Pancreas (tissue), 10 donors: Measurements from ENCODE around the gene PLEKHA5. TPM values are rescaled to one million over a fixed set of nuclear protein-coding genes. Genes with fewer than 3 reads are reported as not detected.
"Not testable (repeated sequence)": the region's sequence is repeated elsewhere in the genome, so short reads cannot be mapped to it uniquely, and the experiment has no call there.

Experiments used
- ATAC-seq, 4 donors: fragments of 200-7000 bp; cut with Tn5 transposase; one replicate each; pipeline versions ENCODE4 v1.8.0 to v1.9.1; 2020; ENCODE audit warnings: mild to moderate bottlenecking in 4 of 4, moderate library complexity in 4 of 4
- DNase-seq, 6 donors: peaks; one replicate each; pipeline ENCODE4 v3.0.0-alpha.2; 2020
- FAIRE-seq: peaks from 2 replicates; lab custom pipeline; 2012; peaks lifted over from hg19 to GRCh38; lab: Jason Lieb, UNC
- H3K27ac ChIP-seq, 4 donors: fragments of 200-600 bp; sonication (generic); 1 replicate in 3 of 4; 2 replicates in 1 of 4; pipeline versions ENCODE4 v1.5.0 to v1.8.0; 2020
- H3K27me3 ChIP-seq, 4 donors: fragments of 200-600 bp; one replicate each; pipeline ENCODE4 v1.8.0; 2021
- H3K36me3 ChIP-seq, 3 donors: fragments of 200-600 bp; sonication (generic) in 1 of 3; one replicate each; pipeline versions ENCODE4 v1.5.0 to v1.8.0; 2020 to 2021
- H3K4me1 ChIP-seq, 3 donors: fragments of 200-600 bp; one replicate each; pipeline ENCODE4 v1.8.0; 2021
- H3K4me3 ChIP-seq, 4 donors: fragments of 200-600 bp; sonication (generic) in 2 of 4; one replicate each; pipeline versions ENCODE4 v1.5.0 to v1.8.0; 2020 to 2021
- H3K9me3 ChIP-seq, 4 donors: fragments of 200-600 bp; one replicate each; pipeline ENCODE4 v1.8.0; 2021
- WGBS, 2 donors: extraction: QIAGEN DNeasy Blood & Tissue Kit; methylation state at CpG; one replicate each; pipeline ENCODE4 v1.1.7; 2013; 5-methylcytosine and 5-hydroxymethylcytosine counted together
- intact Hi-C, 3 donors: fragments of 100-400 bp; cut with DNase I; formaldehyde crosslinking; loops; one replicate each; pipeline versions ENCODE4 v1.11.1 to v1.14.2; 2022
- polyA plus RNA-seq, 2 donors: library from polyadenylated mRNA; stranded (reverse); fragments of 200-250 nt; gene quantifications; one replicate each; pipeline ENCODE4 v1.2.3, GENCODE V29; 2013
- total RNA-seq, 6 donors: library from RNA; stranded (reverse); fragmentation: NEBNext Ultra II Directional in 4 of 6; extraction: Animal tissue kit (Norgen Biotek cat#: 25700) in 4 of 6; gene quantifications; one replicate each; pipeline versions ENCODE4 v1.2.1 to v1.2.4, GENCODE V29; 2021 to 2023
- TF ChIP-seq, protein P1 (sequence below), 4 donors: fragments of 200-600 bp; sonication (generic) in 3 of 4; IDR thresholded peaks; one replicate each; pipeline versions ENCODE4 v1.5.0 to v1.8.0; 2021; ENCODE audit warnings: antibody characterized with exemption in 4 of 4
- donor health status: healthy with polysubstance abuse.
- donor health status: DM: no; HTN: no; CAD: no; lungs with moderate emphysema.
- donor health status: DM: no; HTN: no; CAD: no.
- donor health status: control.
- donor health status: control.
- donor health status: Bipolar disorder and iron deficiency.
- donor health status: DM: yes; HTN: yes; CAD: no.
- donor health status: DM: no; HTN: no; CAD: no.
- donor health status: DM: no; HTN: no; CAD: no.
- donor health status: DM: yes; HTN: yes; CAD: no.

PLEKHA5 gene
- total and polyA plus RNA-seq, 8 donors = 10.3 to 26.4 (median 17.5) TPM

- DNase-seq (no peak), ATAC-seq (no peak), FAIRE-seq (no peak)
- Histone ChIP-seq H3K4me3 (no peak overlapping the region), H3K36me3 (peaks cover 0 to 11% (median 0%) of the 10 kb centered on the region in 3 donors), H3K27me3 (no peaks in the 10 kb centered on the region), H3K4me1 (peaks cover 0 to 4% (median 0%) of the 10 kb centered on the region in 3 donors), H3K9me3 (no peaks in the 10 kb centered on the region), H3K27ac (no peak overlapping the region)
- 97% methylated on average over 10 of the region's 10 CpGs for WGBS, 2 donors
- intact Hi-C loops = no loop called here
- TF ChIP-seq, protein P1, sequence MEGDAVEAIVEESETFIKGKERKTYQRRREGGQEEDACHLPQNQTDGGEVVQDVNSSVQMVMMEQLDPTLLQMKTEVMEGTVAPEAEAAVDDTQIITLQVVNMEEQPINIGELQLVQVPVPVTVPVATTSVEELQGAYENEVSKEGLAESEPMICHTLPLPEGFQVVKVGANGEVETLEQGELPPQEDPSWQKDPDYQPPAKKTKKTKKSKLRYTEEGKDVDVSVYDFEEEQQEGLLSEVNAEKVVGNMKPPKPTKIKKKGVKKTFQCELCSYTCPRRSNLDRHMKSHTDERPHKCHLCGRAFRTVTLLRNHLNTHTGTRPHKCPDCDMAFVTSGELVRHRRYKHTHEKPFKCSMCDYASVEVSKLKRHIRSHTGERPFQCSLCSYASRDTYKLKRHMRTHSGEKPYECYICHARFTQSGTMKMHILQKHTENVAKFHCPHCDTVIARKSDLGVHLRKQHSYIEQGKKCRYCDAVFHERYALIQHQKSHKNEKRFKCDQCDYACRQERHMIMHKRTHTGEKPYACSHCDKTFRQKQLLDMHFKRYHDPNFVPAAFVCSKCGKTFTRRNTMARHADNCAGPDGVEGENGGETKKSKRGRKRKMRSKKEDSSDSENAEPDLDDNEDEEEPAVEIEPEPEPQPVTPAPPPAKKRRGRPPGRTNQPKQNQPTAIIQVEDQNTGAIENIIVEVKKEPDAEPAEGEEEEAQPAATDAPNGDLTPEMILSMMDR (IDR thresholded peaks at IDR 0.05) = no peak
Measured at GRCh38 chr12:19304149-19304750, 174.7 kb downstream of the PLEKHA5 start.

GRCh38 chr12:19305621-19306020 is 176.1 kb downstream of the PLEKHA5 start:
- WGBS, 2 donors = 98% methylated on average over 12 to 14 of the region's 14 CpGs
- H3K36me3 ChIP-seq, H3K27me3 ChIP-seq, DNase-seq, H3K4me3 ChIP-seq, H3K4me1 ChIP-seq, H3K9me3 ChIP-seq, H3K27ac ChIP-seq, ATAC-seq, intact Hi-C loops, FAIRE-seq: not testable (repeated sequence)

GRCh38 chr12:19306366-19306765 is 176.8 kb downstream of the PLEKHA5 start:
- WGBS, 2 donors = 98 to 99% methylated on average over 32 to 35 of the region's 35 CpGs
- intact Hi-C loops = no loop called here
- ATAC-seq (no peak), FAIRE-seq (no peak), DNase-seq (peak in 1 of 6 donors; percentile 57)
- Histone ChIP-seq H3K27me3 (no peaks in the 10 kb centered on the region), H3K36me3 (no peaks in the 10 kb centered on the region), H3K4me3 (no peak overlapping the region), H3K4me1 (peaks cover 0 to 1% (median 0%) of the 10 kb centered on the region in 3 donors), H3K9me3 (no peaks in the 10 kb centered on the region), H3K27ac (no peak overlapping the region)
- TF ChIP-seq, protein P1 (IDR thresholded peaks at IDR 0.05) = no peak

DNA sequence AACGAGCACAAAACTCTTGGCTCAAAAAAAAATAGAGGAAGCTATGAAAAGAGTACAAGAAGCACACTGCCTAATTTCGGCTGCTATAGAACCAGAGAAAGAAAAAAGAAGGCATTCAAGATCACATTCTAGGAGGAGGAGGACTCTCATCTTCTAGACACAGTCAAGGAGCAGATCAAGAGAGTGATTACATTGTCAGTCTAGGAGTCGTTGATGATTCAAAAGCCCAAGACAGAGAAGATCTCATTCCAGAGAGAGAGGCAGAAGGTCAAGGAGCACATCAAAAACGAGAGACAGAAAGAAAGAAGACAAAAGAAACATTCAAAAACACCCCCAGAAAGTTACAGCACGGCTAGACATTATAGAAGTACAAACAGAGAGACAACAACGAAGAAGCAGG is 177.9 kb downstream of the PLEKHA5 start:
- TF ChIP-seq, protein P1 (IDR thresholded peaks at IDR 0.05) = no peak
- Histone ChIP-seq H3K9me3 (no peaks in the 10 kb centered on the region), H3K36me3 (no peaks in the 10 kb centered on the region), H3K4me1 (no peaks in the 10 kb centered on the region), H3K27me3 (no peaks in the 10 kb centered on the region), H3K4me3 (no peak overlapping the region), H3K27ac (no peak overlapping the region)
- ATAC-seq (no peak), DNase-seq (no peak), FAIRE-seq (no peak)
- WGBS, 2 donors = 93 to 94% methylated on average over 6 of the region's 6 CpGs
- intact Hi-C loops = no loop called here

DNA sequence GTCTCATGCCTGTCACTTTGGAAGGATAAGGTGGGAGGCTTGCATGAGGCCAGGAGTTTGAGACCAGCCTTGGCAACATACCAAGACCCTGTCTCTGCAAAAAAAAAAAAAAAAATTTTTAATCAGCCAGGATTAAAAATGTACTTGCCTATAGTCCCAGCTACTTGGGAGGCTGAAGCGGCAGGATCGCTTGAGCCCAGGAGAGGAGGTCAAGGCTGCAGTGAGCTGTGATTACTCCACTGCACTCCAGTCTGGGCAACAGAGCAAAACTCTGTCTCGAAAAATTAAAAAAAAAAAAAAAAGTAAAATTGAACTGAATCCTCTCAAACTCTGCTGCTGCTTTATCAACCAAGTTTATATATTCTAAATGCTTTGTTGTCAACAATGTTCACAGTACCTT is 181.6 kb downstream of the PLEKHA5 start:
- ATAC-seq = no peak
- no peak for DNase-seq
- Histone ChIP-seq H3K36me3 (no peaks in the 10 kb centered on the region), H3K4me3 (no peak overlapping the region), H3K27me3 (no peaks in the 10 kb centered on the region), H3K4me1 (no peaks in the 10 kb centered on the region), H3K27ac (no peak overlapping the region), H3K9me3 (no peaks in the 10 kb centered on the region)
- no peak for FAIRE-seq
- intact Hi-C loops = no loop called here
- 93 to 94% methylated on average over 3 of the region's 3 CpGs for WGBS, 2 donors
- TF ChIP-seq, protein P1 (IDR thresholded peaks at IDR 0.05) = no peak
